ENCODE results near the gene SELENOV. TPM values are rescaled to one million over a fixed set of nuclear protein-coding genes. Genes with fewer than 3 reads are reported as not detected.
A peak's percentile ranks its signal among the peaks of the same experiment; 100 is the strongest.

SELENOV gene
- polyA plus RNA-seq, 4 donors, result 0.32 TPM; not detected in 3

DNA sequence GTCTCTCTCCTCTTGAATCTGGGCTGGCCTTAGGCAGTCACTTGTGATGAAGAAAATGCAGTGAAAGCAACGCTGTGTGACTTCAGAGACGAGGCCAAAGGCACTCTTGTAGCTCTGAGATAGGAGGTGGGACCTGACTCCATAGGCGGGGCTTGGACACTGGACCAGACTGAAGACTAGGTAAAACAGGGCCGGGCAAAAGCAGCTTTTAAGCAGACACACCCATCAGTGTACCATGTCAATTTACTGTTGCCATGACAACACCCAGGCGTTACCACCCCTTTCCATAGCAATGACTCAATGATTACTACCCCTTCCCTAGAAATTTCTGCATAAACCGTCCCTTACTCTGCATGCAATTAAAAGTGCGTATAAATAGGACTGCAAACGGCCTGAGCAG is 31.7 kb downstream of the SELENOV start:
- H3K4me1 ChIP-seq (ENCODE audit: control insufficient read depth in 3 of 3, insufficient read depth in 2 of 3, low read depth in 1 of 3, low read length in 2 of 3), result no peaks in the 10 kb centered on the region
- H3K4me3 ChIP-seq (ENCODE audit: low read depth in 1 of 3, low read length in 3 of 3), result no peak overlapping the region
- no peak overlapping the region for H3K27ac ChIP-seq (ENCODE audit: low read depth in 1 of 3, low read length in 2 of 3)
- FAIRE-seq, result no peak
- H3K27me3 ChIP-seq (ENCODE audit: control insufficient read depth in 3 of 3, insufficient read depth in 3 of 3, low read length in 3 of 3), result peaks cover 0 to 4% (median 0%) of the 10 kb centered on the region in 3 donors
- WGBS, 3 donors, result 34 to 55% (median 45%) methylated on average over 8 of the region's 8 CpGs
- DNase-seq, result no peak
- H3K9me3 ChIP-seq (ENCODE audit: control insufficient read depth in 2 of 2, insufficient read depth in 1 of 2, low read depth in 1 of 2, low read length in 1 of 2), result no peaks in the 10 kb centered on the region
- no peaks in the 10 kb centered on the region for H3K36me3 ChIP-seq (ENCODE audit: control insufficient read depth in 3 of 3, insufficient read depth in 2 of 3, low read depth in 1 of 3, low read length in 3 of 3)

- Histone ChIP-seq H3K4me1 (ENCODE audit: control insufficient read depth in 3 of 3, insufficient read depth in 2 of 3, low read depth in 1 of 3, low read length in 2 of 3) (no peaks in the 10 kb centered on the region), H3K27me3 (ENCODE audit: control insufficient read depth in 3 of 3, insufficient read depth in 3 of 3, low read length in 3 of 3) (peaks cover 0 to 4% (median 0%) of the 10 kb centered on the region in 3 donors), H3K9me3 (ENCODE audit: control insufficient read depth in 2 of 2, insufficient read depth in 1 of 2, low read depth in 1 of 2, low read length in 1 of 2) (no peaks in the 10 kb centered on the region), H3K4me3 (ENCODE audit: low read depth in 1 of 3, low read length in 3 of 3) (no peak overlapping the region), H3K36me3 (ENCODE audit: control insufficient read depth in 3 of 3, insufficient read depth in 2 of 3, low read depth in 1 of 3, low read length in 3 of 3) (no peaks in the 10 kb centered on the region), H3K27ac (ENCODE audit: low read depth in 1 of 3, low read length in 2 of 3) (no peak overlapping the region)
- WGBS, 3 donors, result 51 to 80% (median 62%) methylated on average over 5 of the region's 5 CpGs
- DNase-seq (no peak), FAIRE-seq (no peak)
Measured at GRCh38 chr19:39550197-39550596, 35.3 kb downstream of the SELENOV start.

- H3K4me3 ChIP-seq (ENCODE audit: low read depth in 1 of 3, low read length in 3 of 3), result no peak overlapping the region
- no peaks in the 10 kb centered on the region for H3K27me3 ChIP-seq (ENCODE audit: control insufficient read depth in 3 of 3, insufficient read depth in 3 of 3, low read length in 3 of 3)
- no peak for FAIRE-seq
- no peaks in the 10 kb centered on the region for H3K36me3 ChIP-seq (ENCODE audit: control insufficient read depth in 3 of 3, insufficient read depth in 2 of 3, low read depth in 1 of 3, low read length in 3 of 3)
- no peaks in the 10 kb centered on the region for H3K9me3 ChIP-seq (ENCODE audit: control insufficient read depth in 2 of 2, insufficient read depth in 1 of 2, low read depth in 1 of 2, low read length in 1 of 2)
- 51 to 64% (median 52%) methylated on average over 7 of the region's 7 CpGs for WGBS, 3 donors
- DNase-seq, result no peak
- no peaks in the 10 kb centered on the region for H3K4me1 ChIP-seq (ENCODE audit: control insufficient read depth in 3 of 3, insufficient read depth in 2 of 3, low read depth in 1 of 3, low read length in 2 of 3)
- H3K27ac ChIP-seq (ENCODE audit: low read depth in 1 of 3, low read length in 2 of 3), result no peak overlapping the region
Measured at GRCh38 chr19:39553082-39553652, 38.2 kb downstream of the SELENOV start.

- H3K4me3 ChIP-seq (ENCODE audit: low read depth in 1 of 3, low read length in 3 of 3), result no peak overlapping the region
- no peaks in the 10 kb centered on the region for H3K9me3 ChIP-seq (ENCODE audit: control insufficient read depth in 2 of 2, insufficient read depth in 1 of 2, low read depth in 1 of 2, low read length in 1 of 2)
- no peaks in the 10 kb centered on the region for H3K4me1 ChIP-seq (ENCODE audit: control insufficient read depth in 3 of 3, insufficient read depth in 2 of 3, low read depth in 1 of 3, low read length in 2 of 3)
- no peaks in the 10 kb centered on the region for H3K36me3 ChIP-seq (ENCODE audit: control insufficient read depth in 3 of 3, insufficient read depth in 2 of 3, low read depth in 1 of 3, low read length in 3 of 3)
- H3K27ac ChIP-seq (ENCODE audit: low read depth in 1 of 3, low read length in 2 of 3), result no peak overlapping the region
- DNase-seq, result no peak
- H3K27me3 ChIP-seq (ENCODE audit: control insufficient read depth in 3 of 3, insufficient read depth in 3 of 3, low read length in 3 of 3), result no peaks in the 10 kb centered on the region
- WGBS, 3 donors, result 63 to 68% (median 66%) methylated on average over 4 of the region's 4 CpGs
- no peak for FAIRE-seq
Measured at GRCh38 chr19:39554701-39555311, 39.9 kb downstream of the SELENOV start.

GRCh38 chr19:39555883-39556282 is 40.9 kb downstream of the SELENOV start:
- 41 to 69% (median 50%) methylated on average over 1 of the region's 1 CpG for WGBS, 3 donors
- FAIRE-seq, result no peak
- H3K4me1 ChIP-seq (ENCODE audit: control insufficient read depth in 3 of 3, insufficient read depth in 2 of 3, low read depth in 1 of 3, low read length in 2 of 3), result no peaks in the 10 kb centered on the region

DNA sequence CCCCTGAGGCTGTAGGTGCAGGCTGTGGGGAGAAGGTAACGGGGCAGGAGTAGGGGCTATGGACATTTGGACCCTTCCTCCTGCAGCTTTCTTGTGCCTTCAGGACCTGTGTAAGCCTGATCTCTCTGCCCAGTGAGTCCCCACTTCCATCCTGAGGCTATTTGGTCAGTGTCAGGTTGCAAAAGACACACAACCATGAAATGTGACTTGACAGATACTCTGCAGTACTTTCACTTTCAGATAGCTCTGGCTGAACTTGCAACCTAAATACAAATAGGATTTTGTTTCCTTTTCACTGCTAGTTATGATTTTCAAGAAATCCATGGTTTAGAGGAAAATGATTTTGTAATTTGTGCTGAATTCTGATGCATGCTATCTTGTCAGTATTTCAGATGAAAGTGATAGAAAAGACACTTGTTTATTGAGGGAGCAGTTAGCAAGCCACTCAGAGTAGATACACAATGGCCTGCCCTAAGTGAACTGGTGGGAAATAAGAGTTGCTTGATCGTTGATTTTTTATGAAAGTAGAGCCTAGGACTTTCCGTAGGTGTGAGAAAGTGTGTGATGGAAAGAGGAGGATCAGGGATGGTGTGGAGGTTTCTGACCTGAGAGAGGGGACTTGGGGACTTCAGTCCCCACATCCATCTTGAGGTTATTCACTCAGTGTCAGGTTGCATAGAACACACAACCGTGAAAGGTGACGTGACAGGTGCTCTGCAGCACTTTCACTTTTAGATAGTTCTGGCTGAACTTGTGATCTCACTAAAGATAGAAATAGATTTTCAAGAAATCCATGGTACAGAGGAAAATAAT is 43.1 kb downstream of the SELENOV start:
- 29 to 55% (median 34%) methylated on average over 5 of the region's 5 CpGs for WGBS, 3 donors

More at GRCh38 chr19:39555883-39556282, 40.9 kb downstream of the SELENOV start:
- H3K27me3 ChIP-seq (ENCODE audit: control insufficient read depth in 3 of 3, insufficient read depth in 3 of 3, low read length in 3 of 3), result no peaks in the 10 kb centered on the region
- no peaks in the 10 kb centered on the region for H3K36me3 ChIP-seq (ENCODE audit: control insufficient read depth in 3 of 3, insufficient read depth in 2 of 3, low read depth in 1 of 3, low read length in 3 of 3)
- DNase-seq, result no peak
- no peak overlapping the region for H3K4me3 ChIP-seq (ENCODE audit: low read depth in 1 of 3, low read length in 3 of 3)
- no peak overlapping the region for H3K27ac ChIP-seq (ENCODE audit: low read depth in 1 of 3, low read length in 2 of 3)
- no peaks in the 10 kb centered on the region for H3K9me3 ChIP-seq (ENCODE audit: control insufficient read depth in 2 of 2, insufficient read depth in 1 of 2, low read depth in 1 of 2, low read length in 1 of 2)

GRCh38 chr19:39558624-39559117 is 43.7 kb downstream of the SELENOV start:
- Histone ChIP-seq H3K27ac (ENCODE audit: low read depth in 1 of 3, low read length in 2 of 3) (peak overlapping the region in 1 of 3 donors; percentile 14), H3K27me3 (ENCODE audit: control insufficient read depth in 3 of 3, insufficient read depth in 3 of 3, low read length in 3 of 3) (peaks cover 0 to 3% (median 0%) of the 10 kb centered on the region in 3 donors), H3K36me3 (ENCODE audit: control insufficient read depth in 3 of 3, insufficient read depth in 2 of 3, low read depth in 1 of 3, low read length in 3 of 3) (no peaks in the 10 kb centered on the region), H3K4me1 (ENCODE audit: control insufficient read depth in 3 of 3, insufficient read depth in 2 of 3, low read depth in 1 of 3, low read length in 2 of 3) (no peaks in the 10 kb centered on the region), H3K9me3 (ENCODE audit: control insufficient read depth in 2 of 2, insufficient read depth in 1 of 2, low read depth in 1 of 2, low read length in 1 of 2) (no peaks in the 10 kb centered on the region), H3K4me3 (ENCODE audit: low read depth in 1 of 3, low read length in 3 of 3) (no peak overlapping the region)
- WGBS, 3 donors, result 50 to 63% (median 57%) methylated on average over 6 of the region's 6 CpGs
- DNase-seq (peak in 1 of 2 donors; percentile 22), FAIRE-seq (no peak)

More for the DNA sequence above, 43.1 kb downstream of the SELENOV start:
- H3K27ac ChIP-seq (ENCODE audit: low read depth in 1 of 3, low read length in 2 of 3), result peak overlapping the region in 2 of 3 donors; percentile 35 to 73
- DNase-seq, result peak; percentile 8 to 45
- H3K9me3 ChIP-seq (ENCODE audit: control insufficient read depth in 2 of 2, insufficient read depth in 1 of 2, low read depth in 1 of 2, low read length in 1 of 2), result no peaks in the 10 kb centered on the region
- H3K4me3 ChIP-seq (ENCODE audit: low read depth in 1 of 3, low read length in 3 of 3), result no peak overlapping the region
- H3K4me1 ChIP-seq (ENCODE audit: control insufficient read depth in 3 of 3, insufficient read depth in 2 of 3, low read depth in 1 of 3, low read length in 2 of 3), result no peaks in the 10 kb centered on the region
- no peak for FAIRE-seq
- H3K27me3 ChIP-seq (ENCODE audit: control insufficient read depth in 3 of 3, insufficient read depth in 3 of 3, low read length in 3 of 3), result peaks cover 0 to 2% (median 0%) of the 10 kb centered on the region in 3 donors
- H3K36me3 ChIP-seq (ENCODE audit: control insufficient read depth in 3 of 3, insufficient read depth in 2 of 3, low read depth in 1 of 3, low read length in 3 of 3), result no peaks in the 10 kb centered on the region

DNA sequence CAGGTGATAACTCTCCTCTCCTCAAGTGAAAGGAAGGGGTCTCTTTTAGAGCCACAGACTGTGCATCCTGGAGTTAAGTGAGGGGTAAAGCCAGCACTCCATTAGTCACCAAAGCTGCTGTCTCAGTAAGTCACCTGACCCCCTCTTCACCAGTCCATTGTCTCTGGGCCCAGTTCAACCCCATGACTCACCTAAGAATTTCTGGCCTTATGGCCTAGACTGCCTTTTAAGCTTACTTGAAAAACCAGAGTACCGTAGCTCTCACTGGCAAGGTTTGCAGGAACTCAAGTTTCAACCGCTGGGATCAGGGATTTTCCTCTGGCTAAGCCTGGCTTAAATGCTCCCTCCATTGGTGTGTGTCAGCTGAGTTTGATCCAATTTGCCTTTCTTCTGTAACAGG is 48.5 kb downstream of the SELENOV start:
- Histone ChIP-seq H3K36me3 (ENCODE audit: control insufficient read depth in 3 of 3, insufficient read depth in 2 of 3, low read depth in 1 of 3, low read length in 3 of 3) (no peaks in the 10 kb centered on the region), H3K27me3 (ENCODE audit: control insufficient read depth in 3 of 3, insufficient read depth in 3 of 3, low read length in 3 of 3) (peaks cover 0 to 3% (median 0%) of the 10 kb centered on the region in 3 donors), H3K27ac (ENCODE audit: low read depth in 1 of 3, low read length in 2 of 3) (no peak overlapping the region), H3K4me1 (ENCODE audit: control insufficient read depth in 3 of 3, insufficient read depth in 2 of 3, low read depth in 1 of 3, low read length in 2 of 3) (no peaks in the 10 kb centered on the region), H3K4me3 (ENCODE audit: low read depth in 1 of 3, low read length in 3 of 3) (no peak overlapping the region), H3K9me3 (ENCODE audit: control insufficient read depth in 2 of 2, insufficient read depth in 1 of 2, low read depth in 1 of 2, low read length in 1 of 2) (no peaks in the 10 kb centered on the region)
- DNase-seq, result no peak
- WGBS, 3 donors, result 75 to 83% (median 80%) methylated on average over 2 of the region's 2 CpGs
- FAIRE-seq, result no peak

Measured in small intestine (tissue), 7 donors.